ENCODE data around the gene PTPN4.

DNA sequence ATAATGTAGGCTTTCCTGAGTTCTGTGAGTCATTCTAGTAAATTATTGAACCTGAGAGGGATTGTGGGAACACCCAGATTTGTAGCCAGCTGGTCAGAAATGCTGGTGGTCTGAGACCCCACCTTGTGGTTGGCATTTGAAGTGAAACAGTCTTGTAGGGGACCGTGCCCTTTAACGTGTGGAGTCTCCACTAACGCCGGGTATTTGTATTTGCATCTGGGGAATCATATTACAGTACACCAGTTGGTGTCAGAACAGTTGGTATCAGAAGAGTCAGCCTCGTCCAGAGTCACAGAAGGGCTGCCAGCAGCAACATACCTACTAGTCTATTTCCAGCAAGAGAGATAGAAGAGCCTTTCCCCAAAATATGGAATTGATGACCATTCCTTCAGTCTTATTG, 38.3 kb upstream of the PTPN4 start:
- TF ChIP-seq ESRRA (IDR thresholded peaks at IDR 0.05; ENCODE audit: low read length) (no peak), E2F8 (IDR thresholded peaks at IDR 0.05; ENCODE audit: low read depth, partially characterized antibody) (no peak)

Data from GM12878 (cell line).